Astrocyte (in vitro differentiated cells and primary cell): ENCODE data around the gene GCKR. TPM values are rescaled to one million over a fixed set of nuclear protein-coding genes. Genes with fewer than 3 reads are reported as not detected.

Source experiments
- DNase-seq: peaks from one replicate; pipeline ENCODE4 v3.0.0-alpha.2; 2010; ENCODE audit warnings: low read depth
- FAIRE-seq: peaks from 2 replicates; lab custom pipeline; 2011; peaks lifted over from hg19 to GRCh38; lab: Jason Lieb, UNC
- H2AFZ ChIP-seq: 2 replicates; pipeline ENCODE4 v1.6.0; 2012; ENCODE audit warnings: low read depth, low read length, inconsistent platforms
- H3K27ac ChIP-seq: 2 replicates; pipeline ENCODE4 v1.5.1; 2011; ENCODE audit warnings: low read depth, low read length, inconsistent platforms
- H3K27me3 ChIP-seq: 2 replicates; pipeline ENCODE4 v1.6.0; 2011; ENCODE audit warnings: low read length, inconsistent platforms; ENCODE audit not compliant: insufficient read depth
- H3K36me3 ChIP-seq: 2 replicates; pipeline ENCODE4 v1.5.1; 2011; ENCODE audit warnings: low read length, inconsistent platforms; ENCODE audit not compliant: insufficient read depth
- H3K4me1 ChIP-seq: 2 replicates; pipeline ENCODE4 v1.5.1; 2011; ENCODE audit warnings: low read length, inconsistent platforms; ENCODE audit not compliant: insufficient read depth
- H3K4me2 ChIP-seq: 2 replicates; pipeline ENCODE4 v1.6.0; 2012; ENCODE audit warnings: low read length, inconsistent platforms
- H3K4me3 ChIP-seq: 2 replicates; pipeline ENCODE4 v1.5.1; 2011; ENCODE audit warnings: low read depth, mild to moderate bottlenecking, low read length, inconsistent platforms; ENCODE audit not compliant: insufficient read depth
- H3K79me2 ChIP-seq: 2 replicates; pipeline ENCODE4 v1.6.0; 2012; ENCODE audit warnings: mild to moderate bottlenecking, low read length, inconsistent platforms; ENCODE audit not compliant: insufficient read depth
- H3K9ac ChIP-seq: 2 replicates; pipeline ENCODE4 v1.6.0; 2012; ENCODE audit warnings: mild to moderate bottlenecking, low read length, inconsistent platforms
- H3K9me3 ChIP-seq: 2 replicates; pipeline ENCODE4 v1.5.1; 2012; ENCODE audit warnings: low read depth, mild to moderate bottlenecking, low read length, inconsistent platforms; ENCODE audit not compliant: insufficient read depth
- H4K20me1 ChIP-seq: 2 replicates; pipeline ENCODE4 v1.6.0; 2012; ENCODE audit warnings: low read length, inconsistent platforms; ENCODE audit not compliant: insufficient read depth
- H3K27ac Mint-ChIP-seq: one replicate; pipeline ENCODE4 v1.8.0; 2021; ENCODE audit warnings: mild to moderate bottlenecking, mixed read lengths; ENCODE audit not compliant: unreplicated experiment
- H3K27me3 Mint-ChIP-seq: one replicate; pipeline ENCODE4 v1.8.0; 2021; ENCODE audit warnings: low read depth, mixed read lengths; ENCODE audit not compliant: unreplicated experiment
- H3K36me3 Mint-ChIP-seq: one replicate; pipeline ENCODE4 v1.8.0; 2021; ENCODE audit warnings: low read depth, mixed read lengths; ENCODE audit not compliant: unreplicated experiment
- H3K4me1 Mint-ChIP-seq: one replicate; pipeline ENCODE4 v1.8.0; 2021; ENCODE audit warnings: low read depth, mixed read lengths; ENCODE audit not compliant: unreplicated experiment
- H3K4me3 Mint-ChIP-seq: one replicate; pipeline ENCODE4 v1.8.0; 2021; ENCODE audit warnings: mild to moderate bottlenecking, moderate library complexity, mixed read lengths; ENCODE audit not compliant: unreplicated experiment
- H3K9me3 Mint-ChIP-seq: one replicate; pipeline ENCODE4 v1.8.0; 2021; ENCODE audit warnings: mild to moderate bottlenecking, mixed read lengths; ENCODE audit not compliant: unreplicated experiment
- CTCF ChIP-seq: IDR thresholded peaks from 2 replicates; pipeline ENCODE4 v1.5.1; 2011; ENCODE audit warnings: low read depth, mild to moderate bottlenecking, inconsistent platforms, low read length, moderate library complexity; ENCODE audit not compliant: insufficient read depth
- EZH2 ChIP-seq: IDR thresholded peaks from 2 replicates; pipeline ENCODE4 v1.6.1; 2012; ENCODE audit warnings: mild to moderate bottlenecking, low read length, inconsistent platforms; ENCODE audit not compliant: insufficient read depth
- total RNA-seq: library from RNA; stranded (reverse); gene quantifications from 2 replicates; pipeline ENCODE4 v1.2.1, GENCODE V29; 2021

GCKR gene
- total RNA-seq, 1 donor from 2014 or later: not detected

DNA sequence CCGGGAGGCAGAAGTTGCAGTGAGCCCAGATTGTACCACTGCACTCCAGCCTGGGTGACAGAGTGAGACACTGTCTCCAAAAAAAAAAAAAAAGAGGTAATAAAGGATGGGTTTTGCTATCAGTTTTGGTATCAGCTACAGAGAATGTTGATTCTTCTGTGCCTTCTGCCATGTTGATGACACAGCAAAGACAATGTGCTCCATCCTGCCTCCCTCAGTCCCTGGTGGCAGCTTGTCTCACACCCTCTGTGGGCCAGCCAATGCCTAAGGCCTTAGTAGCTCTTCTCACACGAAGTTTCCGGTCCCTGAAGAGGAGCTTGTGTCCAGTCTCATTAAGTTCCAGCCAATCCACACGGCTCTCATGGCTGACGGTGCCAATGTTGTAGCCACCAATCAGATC lies 24.7 kb upstream of the GCKR start:
- DNase-seq: no peak
- H3K36me3 ChIP-seq: peaks cover 25% of the 10 kb centered on the region
- no peak overlapping the region for H3K9ac ChIP-seq
- Mint-ChIP-seq H3K36me3 (peaks cover 15% of the 10 kb centered on the region), H3K4me3 (no peak overlapping the region), H3K9me3 (no peaks in the 10 kb centered on the region), H3K27ac (no peak overlapping the region), H3K4me1 (no peaks in the 10 kb centered on the region), H3K27me3 (no peaks in the 10 kb centered on the region)
- no peak for FAIRE-seq
- H2AFZ ChIP-seq: no peak overlapping the region
- H3K27me3 ChIP-seq: no peaks in the 10 kb centered on the region
- no peak overlapping the region for H3K27ac ChIP-seq
- no peaks in the 10 kb centered on the region for H3K9me3 ChIP-seq
- no peaks in the 10 kb centered on the region for H3K4me1 ChIP-seq
- no peaks in the 10 kb centered on the region for H3K79me2 ChIP-seq
- H4K20me1 ChIP-seq: no peaks in the 10 kb centered on the region
- H3K4me3 ChIP-seq: no peak overlapping the region
- H3K4me2 ChIP-seq: no peak overlapping the region
- no peak for TF ChIP-seq CTCF
- no peak for TF ChIP-seq EZH2

- TF ChIP-seq EZH2: no peak
- no peak for TF ChIP-seq CTCF
- FAIRE-seq: no peak
- H3K27ac Mint-ChIP-seq: no peak overlapping the region
Observed at GRCh38 chr2:27485496-27485895, 11.1 kb upstream of the GCKR start.

DNA sequence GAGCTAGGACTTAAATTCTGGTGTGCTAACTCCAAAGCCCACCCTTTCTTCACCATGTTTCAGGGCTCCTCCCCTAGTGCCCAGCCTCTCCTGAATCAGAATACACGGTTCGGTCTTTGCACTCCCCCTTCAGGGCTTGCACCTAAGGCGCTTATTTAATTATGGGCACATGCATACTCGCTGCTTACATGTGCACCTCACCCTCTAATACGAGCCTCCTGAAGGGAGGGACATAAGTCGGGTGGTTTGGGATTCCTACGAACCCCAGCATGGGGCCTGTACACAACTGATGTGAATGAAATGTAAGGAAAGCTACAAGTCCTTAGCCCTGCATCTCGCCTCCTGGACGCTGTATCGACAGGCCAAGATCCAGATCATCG lies 7.5 kb upstream of the GCKR start:
- H3K9me3 Mint-ChIP-seq: peaks cover 1% of the 10 kb centered on the region
- no peaks in the 10 kb centered on the region for H3K4me1 Mint-ChIP-seq
- H2AFZ ChIP-seq: peak overlapping the region; percentile 96
- H3K79me2 ChIP-seq: peaks cover 10% of the 10 kb centered on the region
- peaks cover 2% of the 10 kb centered on the region for H3K36me3 Mint-ChIP-seq
- peak overlapping the region; percentile 92 for H3K4me3 Mint-ChIP-seq
- H3K9ac ChIP-seq: peak overlapping the region; percentile 83
- DNase-seq (peak; percentile 28), FAIRE-seq (no peak)
- H3K4me2 ChIP-seq: peak overlapping the region; percentile 95
- peak overlapping the region; percentile 66 for H3K27ac ChIP-seq
- H3K9me3 ChIP-seq: no peaks in the 10 kb centered on the region
- peak overlapping the region; percentile 89 for H3K27ac Mint-ChIP-seq
- no peaks in the 10 kb centered on the region for H3K27me3 ChIP-seq
- peaks cover 12% of the 10 kb centered on the region for H3K4me1 ChIP-seq
- H3K27me3 Mint-ChIP-seq: peaks cover 2% of the 10 kb centered on the region
- TF ChIP-seq EZH2 (no peak), CTCF (peak; percentile 6)
- peaks cover 4% of the 10 kb centered on the region for H3K36me3 ChIP-seq
- H3K4me3 ChIP-seq: peak overlapping the region; percentile 89
- no peaks in the 10 kb centered on the region for H4K20me1 ChIP-seq

More at GRCh38 chr2:27485496-27485895, 11.1 kb upstream of the GCKR start:
- Histone ChIP-seq H4K20me1 (no peaks in the 10 kb centered on the region), H3K4me1 (peaks cover 8% of the 10 kb centered on the region), H3K79me2 (peaks cover 10% of the 10 kb centered on the region), H3K27me3 (no peaks in the 10 kb centered on the region), H3K27ac (no peak overlapping the region), H3K4me3 (no peak overlapping the region), H3K4me2 (no peak overlapping the region), H2AFZ (no peak overlapping the region), H3K9ac (no peak overlapping the region), H3K9me3 (no peaks in the 10 kb centered on the region), H3K36me3 (peaks cover 4% of the 10 kb centered on the region)
- peaks cover 9% of the 10 kb centered on the region for H3K36me3 Mint-ChIP-seq
- H3K9me3 Mint-ChIP-seq: no peaks in the 10 kb centered on the region
- H3K27me3 Mint-ChIP-seq: no peaks in the 10 kb centered on the region
- no peak overlapping the region for H3K4me3 Mint-ChIP-seq
- H3K4me1 Mint-ChIP-seq: no peaks in the 10 kb centered on the region
- DNase-seq: no peak
